ENCODE data around the gene TRAPPC12.

The TRAPPC12 gene

GRCh38 chr2:3409627-3410170, 30.2 kb downstream of the TRAPPC12 start:
- DNase-seq, result no peak

GRCh38 chr2:3411103-3411502, 31.6 kb downstream of the TRAPPC12 start:
- no peak for DNase-seq

- no peak for DNase-seq
These were observed 34.2 kb downstream of the TRAPPC12 start for GRCh38 chr2:3413697-3414096.

GRCh38 chr2:3414133-3414860, 34.8 kb downstream of the TRAPPC12 start:
- no peak for DNase-seq

GRCh38 chr2:3418766-3419404, 39.4 kb downstream of the TRAPPC12 start:
- no peak for DNase-seq

GRCh38 chr2:3420076-3420768, 40.7 kb downstream of the TRAPPC12 start:
- no peak for DNase-seq

GRCh38 chr2:3420769-3421397, 41.4 kb downstream of the TRAPPC12 start:
- DNase-seq, result no peak

GRCh38 chr2:3421580-3421979, 42.1 kb downstream of the TRAPPC12 start:
- DNase-seq, result no peak

GRCh38 chr2:3422161-3422779, 42.8 kb downstream of the TRAPPC12 start:
- DNase-seq, result no peak

GRCh38 chr2:3423492-3424170, 44.1 kb downstream of the TRAPPC12 start:
- DNase-seq, result peak; percentile 91 to 94

GRCh38 chr2:3424171-3424795, 44.8 kb downstream of the TRAPPC12 start:
- no peak for DNase-seq

GRCh38 chr2:3426615-3427014, 47.1 kb downstream of the TRAPPC12 start:
- no peak for DNase-seq

GRCh38 chr2:3427272-3427671, 47.8 kb downstream of the TRAPPC12 start:
- no peak for DNase-seq

- no peak for DNase-seq
These were observed 49.1 kb downstream of the TRAPPC12 start for GRCh38 chr2:3428577-3428976.

GRCh38 chr2:3429066-3429610, 49.6 kb downstream of the TRAPPC12 start:
- no peak for DNase-seq

- no peak for DNase-seq
These were observed 50.7 kb downstream of the TRAPPC12 start for GRCh38 chr2:3430172-3430571.

- no peak for DNase-seq
These were observed 51.4 kb downstream of the TRAPPC12 start for GRCh38 chr2:3430740-3431490.

GRCh38 chr2:3432067-3432466, 52.6 kb downstream of the TRAPPC12 start:
- peak; percentile 48 to 51 for DNase-seq

GRCh38 chr2:3432693-3433338, 53.3 kb downstream of the TRAPPC12 start:
- peak; percentile 74 to 75 for DNase-seq

GRCh38 chr2:3433339-3433699, 53.8 kb downstream of the TRAPPC12 start:
- peak; percentile 77 to 91 for DNase-seq

Data from SHP77 (cell line).